HG03025 (cell line): ENCODE data around the gene PIK3R5.
"Not testable (repeated sequence)": the region's sequence is repeated elsewhere in the genome, so short reads cannot be mapped to it uniquely, and the experiment has no call there.

Source experiments
- ATAC-seq: cut with Tn5 transposase; IDR thresholded peaks from one replicate; pipeline ENCODE4 v1.9.1; 2021; ENCODE audit warnings: mild to moderate bottlenecking, moderate library complexity; ENCODE audit not compliant: unreplicated experiment, low FRiP score

Gene PIK3R5

GRCh38 chr17:8885163-8885966, 80.1 kb downstream of the PIK3R5 start:
- not testable (repeated sequence) for ATAC-seq

GRCh38 chr17:8884336-8884990, 81.0 kb downstream of the PIK3R5 start:
- no peak for ATAC-seq

GRCh38 chr17:8883353-8883752, 82.2 kb downstream of the PIK3R5 start:
- ATAC-seq = no peak

GRCh38 chr17:8881606-8882005, 83.9 kb downstream of the PIK3R5 start:
- ATAC-seq = no peak

- ATAC-seq = no peak
Measured at GRCh38 chr17:8880466-8880865, 85.0 kb downstream of the PIK3R5 start.

GRCh38 chr17:8879410-8879809, 86.1 kb downstream of the PIK3R5 start:
- no peak for ATAC-seq

- ATAC-seq = no peak
Measured at GRCh38 chr17:8877984-8878383, 87.5 kb downstream of the PIK3R5 start.

GRCh38 chr17:8875957-8876356, 89.5 kb downstream of the PIK3R5 start:
- no peak for ATAC-seq

GRCh38 chr17:8875436-8875835, 90.1 kb downstream of the PIK3R5 start:
- no peak for ATAC-seq

GRCh38 chr17:8873801-8874715, 91.4 kb downstream of the PIK3R5 start:
- ATAC-seq = no peak

- ATAC-seq = no peak
Measured at GRCh38 chr17:8872705-8873435, 92.6 kb downstream of the PIK3R5 start.

GRCh38 chr17:8872036-8872704, 93.3 kb downstream of the PIK3R5 start:
- no peak for ATAC-seq

- no peak for ATAC-seq
Measured at GRCh38 chr17:8871081-8871581, 94.4 kb downstream of the PIK3R5 start.

- ATAC-seq = no peak
Measured at GRCh38 chr17:8870406-8871040, 95.0 kb downstream of the PIK3R5 start.

GRCh38 chr17:8869114-8869815, 96.2 kb downstream of the PIK3R5 start:
- no peak for ATAC-seq

GRCh38 chr17:8868529-8868951, 97.0 kb downstream of the PIK3R5 start:
- no peak for ATAC-seq

GRCh38 chr17:8868092-8868491, 97.4 kb downstream of the PIK3R5 start:
- no peak for ATAC-seq

GRCh38 chr17:8867361-8867981, 98.0 kb downstream of the PIK3R5 start, which contains the start of gene PIK3R6:
Gene PIK3R6 (minus strand): TSS chr17:8867674. CDS start chr17:8849794, 17,880 bp downstream.
- ATAC-seq = no peak
